ENCODE measurements around the gene ATP6V1G1.

Gene ATP6V1G1

GRCh38 chr9:114613087-114613486 lies 25.5 kb downstream of the ATP6V1G1 start:
- no peak for DNase-seq

- DNase-seq, result no peak
Observed at GRCh38 chr9:114613919-114614318, 26.4 kb downstream of the ATP6V1G1 start.

- no peak for DNase-seq
Observed at GRCh38 chr9:114614373-114614772, 26.8 kb downstream of the ATP6V1G1 start.

GRCh38 chr9:114616684-114617520 lies 29.3 kb downstream of the ATP6V1G1 start:
- DNase-seq, result peak in 10 of 14 donors; percentile 13 to 63 (median 28)

GRCh38 chr9:114619191-114619761 lies 31.7 kb downstream of the ATP6V1G1 start:
- no peak for DNase-seq

- DNase-seq, result no peak
Observed at GRCh38 chr9:114621561-114621960, 34.0 kb downstream of the ATP6V1G1 start.

- DNase-seq, result peak in 1 of 14 donors; percentile 35
Observed at GRCh38 chr9:114621975-114622609, 34.5 kb downstream of the ATP6V1G1 start.

GRCh38 chr9:114624677-114625076 lies 37.1 kb downstream of the ATP6V1G1 start:
- DNase-seq, result no peak

GRCh38 chr9:114626415-114627020 lies 38.9 kb downstream of the ATP6V1G1 start:
- no peak for DNase-seq

GRCh38 chr9:114627553-114627952 lies 40.0 kb downstream of the ATP6V1G1 start:
- DNase-seq, result no peak

GRCh38 chr9:114629563-114630090 lies 42.1 kb downstream of the ATP6V1G1 start:
- no peak for DNase-seq

- DNase-seq, result no peak
Observed at GRCh38 chr9:114631166-114631565, 43.6 kb downstream of the ATP6V1G1 start.

GRCh38 chr9:114633438-114634089 lies 46.0 kb downstream of the ATP6V1G1 start:
- no peak for DNase-seq

- no peak for DNase-seq
Observed at GRCh38 chr9:114634387-114634786, 46.8 kb downstream of the ATP6V1G1 start.

GRCh38 chr9:114638404-114638803 lies 50.8 kb downstream of the ATP6V1G1 start:
- DNase-seq, result no peak

- no peak for DNase-seq
Observed at GRCh38 chr9:114641967-114642366, 54.4 kb downstream of the ATP6V1G1 start.

- DNase-seq, result no peak
Observed at GRCh38 chr9:114643001-114643400, 55.4 kb downstream of the ATP6V1G1 start.

GRCh38 chr9:114643896-114644295 lies 56.3 kb downstream of the ATP6V1G1 start:
- no peak for DNase-seq
